8988T (cell line): ENCODE data around the gene FXYD1.
"Not testable (repeated sequence)": the region's sequence is repeated elsewhere in the genome, so short reads cannot be mapped to it uniquely, and the experiment has no call there.

Experiments
- DNase-seq: peaks from one replicate; pipeline ENCODE4 v3.0.0; 2011

FXYD1 gene

GRCh38 chr19:35125749-35126623, 12.6 kb upstream of the FXYD1 start:
- DNase-seq = no peak

GRCh38 chr19:35126624-35126959, 12.0 kb upstream of the FXYD1 start:
- DNase-seq = no peak

GRCh38 chr19:35127871-35128270, 10.8 kb upstream of the FXYD1 start:
- DNase-seq = no peak

GRCh38 chr19:35128398-35129057, 10.1 kb upstream of the FXYD1 start:
- DNase-seq = no peak

GRCh38 chr19:35129724-35130274, 8.8 kb upstream of the FXYD1 start:
- not testable (repeated sequence) for DNase-seq

GRCh38 chr19:35130761-35131720, 7.6 kb upstream of the FXYD1 start:
- DNase-seq = no peak

- DNase-seq = no peak
Measured at GRCh38 chr19:35132254-35132653, 6.4 kb upstream of the FXYD1 start.

GRCh38 chr19:35133826-35134225, 4.8 kb upstream of the FXYD1 start:
- DNase-seq = no peak

GRCh38 chr19:35134601-35135242, 3.9 kb upstream of the FXYD1 start, which contains the start of gene LGI4:
LGI4 (minus strand) TSS chr19:35135059; CDS start chr19:35134680, 379 bp downstream.
- no peak for DNase-seq

GRCh38 chr19:35135389-35135909, 3.2 kb upstream of the FXYD1 start:
- peak; percentile 99 for DNase-seq

- DNase-seq = no peak
Measured at GRCh38 chr19:35136231-35136630, 2.4 kb upstream of the FXYD1 start.

GRCh38 chr19:35136977-35137702, 1.5 kb upstream of the FXYD1 start:
- no peak for DNase-seq

GRCh38 chr19:35140207-35140961, 1.8 kb downstream of the FXYD1 start:
- DNase-seq = no peak

- peak; percentile 100 for DNase-seq
Measured at GRCh38 chr19:35140962-35141836, 2.6 kb downstream of the FXYD1 start.

- no peak for DNase-seq
Measured at GRCh38 chr19:35141837-35142605, 3.4 kb downstream of the FXYD1 start.

- DNase-seq = peak; percentile 81
Measured at GRCh38 chr19:35142606-35143230, 4.1 kb downstream of the FXYD1 start.

GRCh38 chr19:35143231-35143715, 4.6 kb downstream of the FXYD1 start, which contains the start of gene FXYD7:
FXYD7 (plus strand) TSS chr19:35143255; CDS start chr19:35143334, 79 bp downstream.
- no peak for DNase-seq

GRCh38 chr19:35143818-35144217, 5.2 kb downstream of the FXYD1 start:
- no peak for DNase-seq
